Tibial nerve (tissue), 4 donors: Measurements from ENCODE around the gene SLC30A7. TPM values are rescaled to one million over a fixed set of nuclear protein-coding genes. Genes with fewer than 3 reads are reported as not detected.

Experiments
- DNase-seq, 2 donors: peaks; one replicate each; pipeline ENCODE4 v3.0.0-alpha.2; 2019; ENCODE audit warnings: low spot score in 2 of 2
- H3K27ac ChIP-seq, 4 donors: fragments of 200-600 bp; sonication (generic) in 3 of 4; one replicate each; pipeline ENCODE4 v1.5.1; 2017 to 2019; ENCODE audit warnings: mild to moderate bottlenecking in 1 of 4
- H3K27me3 ChIP-seq, 2 donors: fragments of 200-600 bp; sonication (generic) in 1 of 2; one replicate each; pipeline versions ENCODE4 v1.5.1 to v1.6.0; 2017 to 2019
- H3K36me3 ChIP-seq, 3 donors: fragments of 200-600 bp; sonication (generic); one replicate each; pipeline ENCODE4 v1.5.1; 2018 to 2019
- H3K4me1 ChIP-seq, 4 donors: fragments of 200-600 bp; sonication (generic) in 3 of 4; one replicate each; pipeline ENCODE4 v1.5.1; 2017 to 2019
- H3K4me3 ChIP-seq, 4 donors: fragments of 200-600 bp; sonication (generic) in 3 of 4; one replicate each; pipeline ENCODE4 v1.5.1; 2017 to 2019; ENCODE audit warnings: mild to moderate bottlenecking in 1 of 4, moderate library complexity in 1 of 4
- H3K9me3 ChIP-seq, 4 donors: fragments of 200-600 bp; sonication (generic) in 3 of 4; one replicate each; pipeline ENCODE4 v1.5.1; 2017 to 2019
- EP300 ChIP-seq, 2 donors: sonication (generic); formaldehyde crosslinking; IDR thresholded peaks; one replicate each; pipeline ENCODE4 v1.6.1; 2017; ENCODE audit warnings: antibody characterized with exemption in 2 of 2, mild to moderate bottlenecking in 1 of 2
- POLR2A ChIP-seq, 2 donors: fragments of 450-650 bp; IDR thresholded peaks; one replicate each; pipeline ENCODE4 v1.6.1; 2017; ENCODE audit warnings: antibody characterized with exemption in 2 of 2, mild to moderate bottlenecking in 2 of 2, moderate library complexity in 2 of 2
- WGBS, 2 donors: methylation state at CpG; one replicate each; pipeline ENCODE4 v1.1.5; 2018; 5-methylcytosine and 5-hydroxymethylcytosine counted together
- total RNA-seq, 4 donors: library from RNA; depleted of rRNA; stranded (reverse); fragments of >200 nt; gene quantifications; one replicate each; pipeline ENCODE4 v1.1.0, GENCODE V29; 2016
- TF ChIP-seq, protein P1 (sequence below), 5 experiments: fragments of 200-600 bp in 3 of 5; fragments of 450-650 bp in 2 of 5; sonication (generic) in 3 of 5; IDR thresholded peaks; one replicate each; pipeline ENCODE4 v1.5.1; 2016 to 2019; ENCODE audit warnings: antibody characterized with exemption in 5 of 5, mild to moderate bottlenecking in 3 of 5, moderate library complexity in 2 of 5

The SLC30A7 gene
- total RNA-seq, 4 donors from 2014 or later = 14.4 to 28.8 (median 17.7) TPM

DNA sequence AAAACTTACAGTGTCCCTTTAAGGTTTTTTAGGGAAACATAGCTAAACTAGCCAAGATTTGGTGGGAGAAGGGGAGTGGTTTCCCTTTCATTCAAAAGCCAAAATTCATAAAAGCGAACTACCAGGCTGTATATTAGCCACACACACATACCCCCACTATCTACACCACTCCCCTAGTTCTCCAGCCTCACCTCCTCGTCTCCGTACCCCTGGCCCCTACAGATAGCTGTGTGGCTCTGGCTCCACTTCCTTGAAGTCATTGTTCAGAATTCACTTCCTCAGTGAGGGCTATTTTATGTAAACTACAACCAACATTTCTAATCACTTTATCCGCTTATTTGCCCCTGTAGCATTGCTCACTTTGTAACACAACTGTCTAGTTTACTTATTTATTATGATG lies 135.0 kb downstream of the SLC30A7 start:
- TF ChIP-seq, protein P1, sequence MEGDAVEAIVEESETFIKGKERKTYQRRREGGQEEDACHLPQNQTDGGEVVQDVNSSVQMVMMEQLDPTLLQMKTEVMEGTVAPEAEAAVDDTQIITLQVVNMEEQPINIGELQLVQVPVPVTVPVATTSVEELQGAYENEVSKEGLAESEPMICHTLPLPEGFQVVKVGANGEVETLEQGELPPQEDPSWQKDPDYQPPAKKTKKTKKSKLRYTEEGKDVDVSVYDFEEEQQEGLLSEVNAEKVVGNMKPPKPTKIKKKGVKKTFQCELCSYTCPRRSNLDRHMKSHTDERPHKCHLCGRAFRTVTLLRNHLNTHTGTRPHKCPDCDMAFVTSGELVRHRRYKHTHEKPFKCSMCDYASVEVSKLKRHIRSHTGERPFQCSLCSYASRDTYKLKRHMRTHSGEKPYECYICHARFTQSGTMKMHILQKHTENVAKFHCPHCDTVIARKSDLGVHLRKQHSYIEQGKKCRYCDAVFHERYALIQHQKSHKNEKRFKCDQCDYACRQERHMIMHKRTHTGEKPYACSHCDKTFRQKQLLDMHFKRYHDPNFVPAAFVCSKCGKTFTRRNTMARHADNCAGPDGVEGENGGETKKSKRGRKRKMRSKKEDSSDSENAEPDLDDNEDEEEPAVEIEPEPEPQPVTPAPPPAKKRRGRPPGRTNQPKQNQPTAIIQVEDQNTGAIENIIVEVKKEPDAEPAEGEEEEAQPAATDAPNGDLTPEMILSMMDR (IDR thresholded peaks at IDR 0.05) = no peak
- TF ChIP-seq EP300 (IDR thresholded peaks at IDR 0.05) (no peak), POLR2A (IDR thresholded peaks at IDR 0.05) (no peak)
- no peak overlapping the region for H3K27ac ChIP-seq
- H3K4me1 ChIP-seq = peaks cover 0 to 7% (median 2%) of the 10 kb centered on the region in 4 donors
- 87 to 92% methylated on average over 4 of the region's 4 CpGs for WGBS, 2 donors
- H3K4me3 ChIP-seq = no peak overlapping the region
- DNase-seq = no peak
- H3K27me3 ChIP-seq = no peaks in the 10 kb centered on the region
- H3K9me3 ChIP-seq = no peaks in the 10 kb centered on the region
- H3K36me3 ChIP-seq = no peaks in the 10 kb centered on the region

Other genes with a start within 250 kb of the SLC30A7 start
- gene VCAM1, start 176.3 kb upstream of the SLC30A7 start, total RNA-seq = 10 to 100 TPM in 2 of 4 donors, 1 to 10 TPM in 2; 5.1 to 21.2 (median 9.8) TPM
- 10 to 100 TPM; 11.1 to 17.5 (median 13.5) TPM for gene EXTL2, start 1.2 kb upstream of the SLC30A7 start, total RNA-seq
- 10 to 100 TPM; 11.0 to 21.9 (median 17.8) TPM for gene DPH5, start 129.7 kb downstream of the SLC30A7 start, total RNA-seq